D721Med (cell line): ENCODE data around the gene OTULINL.

ENCODE experiments used
- DNase-seq: peaks from one replicate; pipeline ENCODE4 v3.0.0; 2011; ENCODE audit warnings: low spot score; ENCODE audit not compliant: insufficient read length
- FAIRE-seq: peaks from 2 replicates; lab custom pipeline; 2011; peaks lifted over from hg19 to GRCh38; lab: Jason Lieb, UNC
- TF ChIP-seq, protein P1 (sequence below): IDR thresholded peaks from 2 replicates; pipeline ENCODE4 v1.5.1; 2012; ENCODE audit warnings: mild to moderate bottlenecking, control low read depth; ENCODE audit not compliant: insufficient read depth; ENCODE audit errors: missing control alignments

Gene OTULINL

DNA sequence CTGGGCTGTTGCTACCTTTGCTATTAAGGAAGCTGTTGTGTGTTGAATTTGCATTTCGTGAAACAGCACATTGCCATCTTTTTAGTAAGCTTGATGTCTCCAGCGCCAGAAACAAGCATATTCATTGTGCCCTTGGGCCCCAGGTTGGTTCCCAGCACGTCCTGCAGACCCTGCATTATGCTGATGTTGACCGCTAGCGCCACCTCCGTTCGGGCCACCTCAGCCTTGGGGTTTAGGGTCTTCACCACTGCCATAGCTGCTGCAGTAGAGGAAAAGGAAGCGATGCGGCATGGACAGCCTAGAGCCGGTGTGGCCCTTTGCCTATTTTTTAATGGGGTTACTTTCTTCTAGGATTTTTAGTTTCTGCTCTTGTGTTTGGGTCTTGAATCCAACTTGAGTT lies 59.2 kb downstream of the OTULINL start:
- FAIRE-seq (no peak), DNase-seq (no peak)
- TF ChIP-seq, protein P1, sequence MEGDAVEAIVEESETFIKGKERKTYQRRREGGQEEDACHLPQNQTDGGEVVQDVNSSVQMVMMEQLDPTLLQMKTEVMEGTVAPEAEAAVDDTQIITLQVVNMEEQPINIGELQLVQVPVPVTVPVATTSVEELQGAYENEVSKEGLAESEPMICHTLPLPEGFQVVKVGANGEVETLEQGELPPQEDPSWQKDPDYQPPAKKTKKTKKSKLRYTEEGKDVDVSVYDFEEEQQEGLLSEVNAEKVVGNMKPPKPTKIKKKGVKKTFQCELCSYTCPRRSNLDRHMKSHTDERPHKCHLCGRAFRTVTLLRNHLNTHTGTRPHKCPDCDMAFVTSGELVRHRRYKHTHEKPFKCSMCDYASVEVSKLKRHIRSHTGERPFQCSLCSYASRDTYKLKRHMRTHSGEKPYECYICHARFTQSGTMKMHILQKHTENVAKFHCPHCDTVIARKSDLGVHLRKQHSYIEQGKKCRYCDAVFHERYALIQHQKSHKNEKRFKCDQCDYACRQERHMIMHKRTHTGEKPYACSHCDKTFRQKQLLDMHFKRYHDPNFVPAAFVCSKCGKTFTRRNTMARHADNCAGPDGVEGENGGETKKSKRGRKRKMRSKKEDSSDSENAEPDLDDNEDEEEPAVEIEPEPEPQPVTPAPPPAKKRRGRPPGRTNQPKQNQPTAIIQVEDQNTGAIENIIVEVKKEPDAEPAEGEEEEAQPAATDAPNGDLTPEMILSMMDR, result no peak

DNA sequence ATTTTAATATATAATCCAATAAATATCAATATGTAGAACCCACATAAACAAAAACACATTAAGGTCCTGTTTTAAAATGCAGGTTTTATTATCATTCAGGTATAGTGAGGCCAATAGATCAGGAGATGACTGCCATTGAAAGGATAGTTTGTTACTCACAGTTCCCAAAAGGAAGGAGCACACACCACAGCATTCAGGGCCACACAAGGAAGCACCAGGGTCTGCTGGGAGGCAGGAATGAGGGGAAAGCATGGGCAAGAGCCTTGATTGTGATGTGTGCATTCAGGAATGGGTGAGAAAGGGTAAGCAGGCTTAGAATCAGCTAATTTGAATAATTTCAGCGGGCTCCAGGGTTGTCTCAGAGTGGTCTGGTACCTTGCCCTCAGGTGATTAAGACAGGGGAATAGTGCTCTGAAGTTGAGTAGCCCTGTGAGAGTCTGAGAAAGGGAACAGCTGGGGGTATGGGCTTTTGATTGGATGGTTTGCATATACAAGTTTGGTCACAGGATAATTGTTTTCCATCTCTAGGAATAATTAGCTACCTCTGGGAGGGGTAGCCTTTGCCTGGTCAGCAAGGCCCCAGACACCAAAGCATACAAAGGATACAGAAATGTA lies 63.1 kb downstream of the OTULINL start:
- TF ChIP-seq, protein P1, result no peak
- no peak for FAIRE-seq
- no peak for DNase-seq

DNA sequence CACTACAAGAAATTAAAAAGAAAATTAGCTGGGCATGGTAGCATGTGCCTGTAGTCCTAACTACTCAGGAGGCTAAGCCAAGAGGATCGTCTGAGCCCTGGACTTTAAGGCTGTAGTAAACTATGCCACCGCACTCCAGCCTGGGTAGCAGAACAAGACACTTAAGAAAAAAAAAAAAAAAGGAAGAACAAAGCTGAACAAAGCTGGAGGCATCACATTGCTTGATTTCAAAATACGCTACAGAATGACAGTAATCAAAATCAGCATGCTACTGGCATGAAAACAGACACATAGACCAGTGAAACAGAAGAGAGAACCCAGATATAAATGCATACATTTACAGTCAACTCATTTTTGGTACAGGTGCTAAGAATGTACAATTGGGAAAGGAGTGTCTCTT lies 68.5 kb downstream of the OTULINL start:
- no peak for FAIRE-seq
- DNase-seq, result no peak
- TF ChIP-seq, protein P1, result no peak

DNA sequence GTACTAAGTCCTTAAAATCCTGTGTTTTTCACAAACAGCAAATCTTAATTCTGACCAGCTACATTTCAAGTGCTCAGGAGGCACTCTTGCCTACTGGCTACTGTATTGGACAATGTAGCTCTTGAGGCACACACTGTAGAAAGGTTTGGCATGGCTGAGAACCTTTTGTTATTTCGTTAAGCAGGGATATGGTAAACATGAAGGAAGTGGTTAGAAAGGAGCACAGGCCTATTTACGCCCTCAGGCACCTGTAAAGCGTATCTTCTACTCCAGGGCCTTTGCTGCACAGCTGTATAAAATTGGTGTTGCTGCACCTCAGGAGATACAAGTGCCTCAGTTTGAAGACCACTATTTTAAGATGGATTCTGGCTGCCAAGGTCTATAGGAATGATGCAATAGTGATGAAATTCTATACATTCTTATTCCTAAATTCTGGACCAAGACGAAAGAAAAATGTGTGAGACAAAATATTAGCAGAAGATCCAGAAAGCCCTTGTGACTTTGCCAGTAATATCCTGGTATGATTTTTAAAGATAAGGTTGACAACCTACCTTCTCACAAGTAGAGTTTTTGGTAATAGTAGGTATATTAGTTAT lies 73.7 kb downstream of the OTULINL start:
- no peak for FAIRE-seq
- DNase-seq, result no peak
- TF ChIP-seq, protein P1, result no peak

DNA sequence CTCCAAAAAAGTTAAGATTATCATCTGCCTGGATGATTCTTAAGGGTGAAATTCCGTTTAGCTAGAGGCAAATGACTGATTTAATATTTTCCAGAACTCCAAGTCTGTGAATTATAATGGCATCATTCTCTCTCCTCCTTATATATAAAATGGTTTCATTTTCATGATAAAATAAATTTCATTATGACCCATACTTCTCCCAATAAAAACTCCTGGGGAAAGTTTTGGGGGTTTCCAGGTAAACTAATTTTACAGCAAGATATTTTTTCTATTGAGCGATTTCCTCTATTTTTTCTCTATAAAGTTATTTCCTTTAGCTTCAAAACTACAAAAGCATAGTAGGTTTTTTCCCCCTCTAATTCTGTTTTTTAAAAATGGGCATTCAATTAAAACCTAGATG lies 75.3 kb downstream of the OTULINL start:
- TF ChIP-seq, protein P1, result no peak
- no peak for FAIRE-seq

DNA sequence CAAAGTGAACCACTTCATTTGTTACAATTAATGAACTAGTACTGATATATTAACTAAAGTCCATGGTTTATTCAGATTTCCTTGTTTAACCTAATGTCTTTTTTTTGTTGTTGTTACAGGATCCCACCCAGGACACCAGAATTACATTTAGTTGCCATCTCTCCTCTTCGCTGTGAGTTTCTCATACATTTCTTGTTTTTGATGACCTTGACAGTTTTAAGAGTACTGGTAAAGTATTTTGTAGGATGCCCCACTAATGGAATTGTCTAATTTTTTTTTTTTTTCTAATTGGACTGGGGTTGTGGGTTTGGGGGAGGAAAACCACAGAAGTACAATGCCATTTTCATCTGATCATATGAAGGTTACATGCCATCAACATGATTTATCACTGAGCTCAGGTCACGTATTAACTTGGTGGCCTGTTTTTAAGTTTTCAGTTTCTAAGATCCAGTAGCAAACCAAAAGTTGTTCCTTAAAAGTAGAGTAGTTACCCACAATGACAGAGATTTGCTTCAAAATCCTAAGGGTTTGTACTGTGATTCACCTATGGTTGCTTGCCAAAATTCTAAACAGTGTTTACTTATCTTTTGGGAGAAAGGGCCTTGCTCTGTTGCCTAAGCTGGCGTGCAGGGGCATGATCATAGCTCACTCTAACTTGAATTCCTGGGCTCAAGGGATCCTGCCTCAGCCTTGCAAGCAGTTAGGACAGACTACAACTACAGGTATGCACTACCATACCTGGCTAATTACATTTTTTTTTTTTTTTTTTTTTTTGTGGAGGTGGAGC lies 78.4 kb downstream of the OTULINL start:
- DNase-seq (no peak), FAIRE-seq (no peak)
- TF ChIP-seq, protein P1, result no peak

More for the DNA sequence above, 75.3 kb downstream of the OTULINL start:
- DNase-seq, result no peak
